Endothelial cell of umbilical vein (primary cell): Measurements from ENCODE around the gene KIF26B. TPM values are rescaled to one million over a fixed set of nuclear protein-coding genes. Genes with fewer than 3 reads are reported as not detected.

Source experiments
- BruUV-seq: library from RNA; stranded (reverse); fragments of 400-500 nt; replicated peaks from 2 replicates; lab custom pipeline; 2021; lab: Mats Ljungman, UMichigan
- CTCF ChIA-PET: fragments of 300-600, 350-600 bp; sonication (Branson Sonifier 250); formaldehyde crosslinking; loops from one replicate; lab custom pipeline; 2021; ENCODE audit warnings: antibody characterized with exemption, inconsistent platforms; lab: Charles Lee
- POLR2A ChIA-PET: fragments of 300-600, 350-600 bp; sonication (Branson Sonifier 250); formaldehyde crosslinking; loops from one replicate; lab custom pipeline; 2021; ENCODE audit warnings: antibody characterized with exemption, inconsistent platforms; lab: Charles Lee
- DNase-seq: peaks from one replicate; pipeline ENCODE4 v3.0.0-alpha.2; 2011; ENCODE audit warnings: low read depth, low spot score
- FAIRE-seq: peaks from 2 replicates; lab custom pipeline; 2011; peaks lifted over from hg19 to GRCh38; lab: Jason Lieb, UNC
- H2AFZ ChIP-seq: 2 replicates; pipeline ENCODE4 v1.6.0; 2012; ENCODE audit warnings: low read depth, low read length, control low read depth, inconsistent platforms
- H3K27ac ChIP-seq: 2 replicates; pipeline ENCODE4 v1.5.1; 2011; ENCODE audit warnings: low read depth, mild to moderate bottlenecking, control low read depth, low read length, moderate library complexity; ENCODE audit not compliant: insufficient read depth
- H3K27me3 ChIP-seq, 2 experiments: 2 replicates each; pipeline versions ENCODE4 v1.6.0 to v1.6.1; 2011; ENCODE audit warnings: low read length in 2 of 2, mixed read lengths in 1 of 2; ENCODE audit not compliant: control insufficient read depth in 2 of 2, insufficient read depth in 2 of 2
- H3K36me3 ChIP-seq, 2 experiments: 2 replicates in 1 of 2; 3 replicates in 1 of 2; pipeline ENCODE4 v1.5.1; 2011; ENCODE audit warnings: low read length in 2 of 2, mild to moderate bottlenecking in 1 of 2, moderate library complexity in 1 of 2; ENCODE audit not compliant: control insufficient read depth in 2 of 2, insufficient read depth in 2 of 2; ENCODE audit errors: extremely low read depth in 1 of 2
- H3K4me1 ChIP-seq: 3 replicates; pipeline ENCODE4 v1.5.1; 2011; ENCODE audit warnings: mild to moderate bottlenecking, low read length; ENCODE audit not compliant: control insufficient read depth, insufficient read depth; ENCODE audit errors: extremely low read depth
- H3K4me2 ChIP-seq: 2 replicates; pipeline ENCODE4 v1.6.1; 2011; ENCODE audit warnings: low read length, control low read depth, mixed read lengths; ENCODE audit not compliant: insufficient read depth
- H3K4me3 ChIP-seq, 3 experiments: fragments of 200-600 bp in 1 of 3; sonication (generic), shearing (Covaris generic) in 1 of 3; replicated peaks in 1 of 3; 2 replicates each; pipeline ENCODE4 v1.5.1; 2011 to 2016; ENCODE audit warnings: control low read depth in 3 of 3, low read length in 3 of 3, mild to moderate bottlenecking in 2 of 3, inconsistent platforms in 1 of 3, low read depth in 1 of 3, moderate library complexity in 1 of 3; ENCODE audit not compliant: insufficient read depth in 1 of 3
- H3K79me2 ChIP-seq: 2 replicates; pipeline ENCODE4 v1.6.0; 2012; ENCODE audit warnings: low read length, inconsistent platforms; ENCODE audit not compliant: control insufficient read depth, insufficient read depth
- H3K9ac ChIP-seq: replicated peaks from 2 replicates; pipeline ENCODE3; 2011; ENCODE audit warnings: low read length, control low read depth; ENCODE audit not compliant: insufficient read depth; ENCODE audit errors: extremely low read depth
- H3K9me1 ChIP-seq: replicated peaks from 3 replicates; pipeline ENCODE4 v1.6.0; 2011; ENCODE audit warnings: mild to moderate bottlenecking, low read length; ENCODE audit not compliant: control insufficient read depth, insufficient read depth; ENCODE audit errors: extremely low read depth
- H3K9me3 ChIP-seq: replicated peaks from 2 replicates; pipeline ENCODE4 v1.5.1; 2012; ENCODE audit warnings: low read length, inconsistent platforms; ENCODE audit not compliant: control insufficient read depth, insufficient read depth
- H4K20me1 ChIP-seq: replicated peaks from 2 replicates; pipeline ENCODE3; 2011; ENCODE audit warnings: mild to moderate bottlenecking, low read length; ENCODE audit not compliant: control insufficient read depth, insufficient read depth; ENCODE audit errors: extremely low read depth
- CTCF ChIP-seq, 2 donors: IDR thresholded peaks; 1 replicate in 1 of 2; 2 replicates in 1 of 2; pipeline ENCODE4 v1.5.1; 2011; ENCODE audit warnings: low read length in 2 of 2, mild to moderate bottlenecking in 2 of 2, moderate library complexity in 2 of 2, control low read depth in 1 of 2, inconsistent platforms in 1 of 2, low read depth in 1 of 2; ENCODE audit not compliant: insufficient read depth in 1 of 2; ENCODE audit errors: extremely low read depth in 1 of 2
- FOS ChIP-seq: IDR thresholded peaks from 2 replicates; pipeline ENCODE4 v1.6.1; 2011; ENCODE audit warnings: mild to moderate bottlenecking, low read length, moderate library complexity, borderline replicate concordance; ENCODE audit not compliant: insufficient read depth
- JUN ChIP-seq: IDR thresholded peaks from 2 replicates; pipeline ENCODE4 v1.6.1; 2011; ENCODE audit warnings: borderline replicate concordance, low read depth; ENCODE audit not compliant: insufficient read length, insufficient read depth
- POLR2AphosphoS5 ChIP-seq: IDR thresholded peaks from 2 replicates; pipeline ENCODE4 v1.6.1; 2012; ENCODE audit warnings: low read depth, mild to moderate bottlenecking, control low read depth, low read length, moderate library complexity; ENCODE audit not compliant: insufficient read depth
- dilution Hi-C: fragments of 300-500 bp; cut with MboI; formaldehyde crosslinking; loops from one replicate; pipeline ENCODE4 v1.15.0; 2019; ENCODE audit warnings: low sequenced_read_pairs; ENCODE audit not compliant: extremely low pct_ligation_motif_present
- intact Hi-C: fragments of 100-400 bp; cut with micrococcal nuclease; formaldehyde crosslinking; loops from one replicate; pipeline ENCODE4 v1.10.0; 2022
- polyA plus RNA-seq, 4 experiments: library from polyadenylated mRNA; depleted of rRNA in 3 of 4; stranded (reverse) in 3 of 4; unstranded in 1 of 4; fragments of >200 nt; gene quantifications; 2 replicates each; pipeline versions ENCODE4 v1.2.1 to v1.2.3, GENCODE V29; 2011 to 2012; ENCODE audit warnings: missing spikeins in 1 of 4
- total RNA-seq: library from RNA; stranded (reverse); gene quantifications from 2 replicates; pipeline ENCODE4 v1.2.3, GENCODE V29; 2021

The KIF26B gene
- total and polyA plus RNA-seq, 2 donors (not counting 3 experiments of a cell fraction or from before 2014, with no cell fraction given), result 0.04 to 0.49 TPM

GRCh38 chr1:245292141-245292540, 137.4 kb downstream of the KIF26B start:
- Histone ChIP-seq H3K27ac (no peak overlapping the region), H3K9me1 (no peaks in the 10 kb centered on the region), H3K9ac (no peak overlapping the region), H2AFZ (no peak overlapping the region), H3K27me3 (no peaks in the 10 kb centered on the region), H3K4me3 (no peak overlapping the region), H3K4me1 (no peaks in the 10 kb centered on the region), H3K36me3 (no peaks in the 10 kb centered on the region), H3K79me2 (no peaks in the 10 kb centered on the region), H3K9me3 (no peaks in the 10 kb centered on the region), H3K4me2 (no peak overlapping the region), H4K20me1 (no peaks in the 10 kb centered on the region)
- no peak for DNase-seq
- TF ChIP-seq FOS (no peak), POLR2AphosphoS5 (no peak), JUN (no peak), CTCF (IDR thresholded peaks at IDR 0.05; ENCODE audit: extremely low read depth in 1 of 2, insufficient read depth in 1 of 2, low read depth in 1 of 2, low read length in 2 of 2) (no peak)
- POLR2A ChIA-PET, result no interaction called here
- dilution Hi-C loops (no loop called here), intact Hi-C loops (loop anchor here (10.0 kb wide), 1 partner anchor 217 kb away; no protein-coding TSS in a partner anchor)
- no TSS peak for BruUV-seq
- no peak for FAIRE-seq
- CTCF ChIA-PET, result no interaction called here

DNA sequence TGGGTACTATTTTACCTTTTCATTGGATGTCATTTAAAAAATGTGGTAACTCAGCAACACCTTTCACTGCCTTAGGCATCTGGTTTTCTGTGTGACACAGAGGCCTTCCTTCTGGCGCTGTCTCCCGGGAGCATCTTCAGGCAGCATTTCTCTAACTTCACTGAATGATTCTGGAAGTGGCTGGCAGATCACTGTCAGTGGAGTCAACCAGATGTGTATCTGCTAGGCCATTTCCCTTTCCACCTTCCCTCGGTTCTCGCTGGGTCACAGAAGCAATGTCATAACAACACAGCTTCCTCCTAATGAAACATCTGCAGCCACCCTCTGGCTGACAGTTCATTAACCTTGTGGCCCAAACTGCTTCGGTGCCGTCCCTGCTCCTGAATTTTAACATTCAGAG, 137.8 kb downstream of the KIF26B start:
- H3K27ac ChIP-seq, result no peak overlapping the region
- intact Hi-C loops (loop anchor here (10.0 kb wide), 1 partner anchor 218 kb away; no protein-coding TSS in a partner anchor), dilution Hi-C loops (no loop called here)
- H3K79me2 ChIP-seq, result no peaks in the 10 kb centered on the region
- H3K9ac ChIP-seq, result no peak overlapping the region
- no peak for TF ChIP-seq POLR2AphosphoS5
- no peak overlapping the region for H3K4me3 ChIP-seq
- H3K4me2 ChIP-seq, result no peak overlapping the region
- no peaks in the 10 kb centered on the region for H3K4me1 ChIP-seq
- no peaks in the 10 kb centered on the region for H3K36me3 ChIP-seq
- no peaks in the 10 kb centered on the region for H4K20me1 ChIP-seq
- CTCF ChIA-PET, result no interaction called here
- no peak overlapping the region for H2AFZ ChIP-seq
- DNase-seq (no peak), FAIRE-seq (no peak)
- H3K9me3 ChIP-seq, result no peaks in the 10 kb centered on the region
- POLR2A ChIA-PET, result no interaction called here
- H3K9me1 ChIP-seq, result no peaks in the 10 kb centered on the region
- no TSS peak for BruUV-seq
- no peaks in the 10 kb centered on the region for H3K27me3 ChIP-seq
